ENCODE results near the gene CCAR1.
"Not testable (repeated sequence)": the region's sequence is repeated elsewhere in the genome, so short reads cannot be mapped to it uniquely, and the experiment has no call there.

CCAR1 gene, protein sequence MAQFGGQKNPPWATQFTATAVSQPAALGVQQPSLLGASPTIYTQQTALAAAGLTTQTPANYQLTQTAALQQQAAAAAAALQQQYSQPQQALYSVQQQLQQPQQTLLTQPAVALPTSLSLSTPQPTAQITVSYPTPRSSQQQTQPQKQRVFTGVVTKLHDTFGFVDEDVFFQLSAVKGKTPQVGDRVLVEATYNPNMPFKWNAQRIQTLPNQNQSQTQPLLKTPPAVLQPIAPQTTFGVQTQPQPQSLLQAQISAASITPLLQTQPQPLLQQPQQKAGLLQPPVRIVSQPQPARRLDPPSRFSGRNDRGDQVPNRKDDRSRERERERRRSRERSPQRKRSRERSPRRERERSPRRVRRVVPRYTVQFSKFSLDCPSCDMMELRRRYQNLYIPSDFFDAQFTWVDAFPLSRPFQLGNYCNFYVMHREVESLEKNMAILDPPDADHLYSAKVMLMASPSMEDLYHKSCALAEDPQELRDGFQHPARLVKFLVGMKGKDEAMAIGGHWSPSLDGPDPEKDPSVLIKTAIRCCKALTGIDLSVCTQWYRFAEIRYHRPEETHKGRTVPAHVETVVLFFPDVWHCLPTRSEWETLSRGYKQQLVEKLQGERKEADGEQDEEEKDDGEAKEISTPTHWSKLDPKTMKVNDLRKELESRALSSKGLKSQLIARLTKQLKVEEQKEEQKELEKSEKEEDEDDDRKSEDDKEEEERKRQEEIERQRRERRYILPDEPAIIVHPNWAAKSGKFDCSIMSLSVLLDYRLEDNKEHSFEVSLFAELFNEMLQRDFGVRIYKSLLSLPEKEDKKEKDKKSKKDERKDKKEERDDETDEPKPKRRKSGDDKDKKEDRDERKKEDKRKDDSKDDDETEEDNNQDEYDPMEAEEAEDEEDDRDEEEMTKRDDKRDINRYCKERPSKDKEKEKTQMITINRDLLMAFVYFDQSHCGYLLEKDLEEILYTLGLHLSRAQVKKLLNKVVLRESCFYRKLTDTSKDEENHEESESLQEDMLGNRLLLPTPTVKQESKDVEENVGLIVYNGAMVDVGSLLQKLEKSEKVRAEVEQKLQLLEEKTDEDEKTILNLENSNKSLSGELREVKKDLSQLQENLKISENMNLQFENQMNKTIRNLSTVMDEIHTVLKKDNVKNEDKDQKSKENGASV

DNA sequence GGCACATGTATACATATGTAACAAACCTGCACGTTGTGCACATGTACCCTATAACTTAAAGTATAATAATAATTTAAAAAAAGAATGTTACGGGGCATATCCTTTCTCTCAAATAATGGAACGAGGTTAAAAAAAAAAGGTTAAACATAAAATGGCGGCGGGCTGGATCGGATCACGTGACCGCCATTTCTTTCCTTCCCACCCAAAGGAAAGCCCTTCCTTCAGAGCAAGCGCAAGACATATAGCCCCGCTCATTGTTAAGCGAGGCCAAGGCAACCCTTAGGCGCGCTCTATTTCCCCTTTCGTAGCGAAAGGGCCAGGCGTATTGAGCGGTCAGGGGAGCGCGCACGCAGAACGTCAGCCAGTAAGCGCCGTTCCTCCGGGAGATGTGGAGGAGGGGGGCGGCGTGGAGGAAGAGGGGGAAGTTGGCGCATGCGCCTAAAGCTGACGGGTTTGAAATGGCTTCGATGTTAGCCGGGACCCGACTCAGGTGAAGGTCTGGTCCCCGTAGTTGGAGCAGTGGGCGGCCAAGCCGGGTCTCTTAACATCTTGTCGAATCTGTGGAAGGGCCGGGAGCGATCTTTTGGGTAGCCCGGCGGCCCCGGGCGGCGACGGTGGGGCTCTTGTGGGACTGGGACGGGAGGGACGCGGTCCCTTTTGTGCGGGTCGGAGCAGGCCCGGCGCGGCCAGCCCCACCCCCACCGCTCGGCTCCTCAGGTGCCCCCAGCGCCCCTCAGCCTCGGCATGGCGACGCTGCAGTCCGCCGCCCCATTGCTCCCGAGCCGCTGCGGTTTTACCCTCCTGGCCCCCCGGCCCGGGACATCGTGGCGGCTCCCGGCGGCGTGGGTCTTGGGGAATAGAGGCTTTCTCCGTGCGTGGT, at the start of gene CCAR1:
Gene CCAR1 (plus strand): TSS at position 447 of the 880 bp plus-strand sequence. CDS start 1,266 bp downstream, outside the sequence.
- peak; percentile 99 for DNase-seq

DNA sequence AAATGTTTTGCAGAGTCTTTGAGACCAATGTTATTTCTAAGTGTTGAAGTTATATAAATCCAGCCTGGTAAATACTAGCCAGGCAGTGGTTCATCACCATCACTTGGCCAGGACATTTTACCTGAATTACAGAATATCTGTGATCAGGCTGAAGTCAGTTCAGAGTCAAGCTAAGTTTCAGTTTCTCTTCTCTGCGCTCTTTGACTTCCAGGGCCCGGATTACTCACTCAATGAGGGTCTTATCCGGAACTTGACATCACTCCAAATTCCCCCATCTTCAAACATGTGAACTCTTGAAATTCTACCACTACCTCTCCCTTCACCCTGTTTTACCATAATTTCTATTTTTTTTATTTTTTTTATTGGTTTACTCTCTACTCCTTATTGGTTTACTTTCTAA, 36.6 kb upstream of the CCAR1 start:
- DNase-seq, result no peak

DNA sequence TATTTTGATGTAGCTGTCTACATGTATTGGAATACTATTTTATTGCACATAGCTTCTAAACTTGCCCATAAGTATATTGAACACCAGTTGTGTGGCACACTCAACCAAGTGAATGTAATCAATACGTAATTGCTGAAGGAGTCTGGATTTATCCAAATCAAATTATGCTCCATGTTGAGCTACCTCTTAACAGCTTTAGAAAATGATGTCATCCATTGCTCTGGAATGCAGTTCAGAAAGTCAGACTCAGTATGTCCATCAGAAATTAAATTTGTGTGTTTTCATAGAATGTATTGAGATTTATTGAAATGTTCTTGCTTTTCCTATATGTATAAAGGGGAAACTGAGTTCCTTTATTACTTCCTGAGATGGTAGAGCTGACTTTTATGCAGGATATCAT, 25.0 kb upstream of the CCAR1 start:
- DNase-seq, result no peak

DNA sequence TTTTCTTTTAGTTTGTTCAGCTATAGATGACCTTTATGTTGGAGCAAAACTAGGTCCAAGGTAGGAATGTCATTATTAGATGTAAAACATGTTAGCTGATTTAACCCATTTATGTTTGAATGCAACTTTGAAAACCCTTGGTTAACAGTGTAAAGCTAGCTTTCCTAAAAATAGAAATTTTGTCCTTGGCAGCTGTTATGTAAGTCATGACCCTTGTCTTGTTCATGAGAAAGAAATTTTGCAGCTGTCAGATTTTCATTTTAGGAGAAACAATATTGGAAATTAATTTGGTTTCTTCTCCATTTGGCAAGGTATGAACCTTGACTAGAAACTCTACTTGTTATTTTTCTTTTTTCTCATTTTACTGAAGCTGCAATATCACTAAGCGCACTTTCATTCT, 23.9 kb upstream of the CCAR1 start:
- DNase-seq, result no peak

DNA sequence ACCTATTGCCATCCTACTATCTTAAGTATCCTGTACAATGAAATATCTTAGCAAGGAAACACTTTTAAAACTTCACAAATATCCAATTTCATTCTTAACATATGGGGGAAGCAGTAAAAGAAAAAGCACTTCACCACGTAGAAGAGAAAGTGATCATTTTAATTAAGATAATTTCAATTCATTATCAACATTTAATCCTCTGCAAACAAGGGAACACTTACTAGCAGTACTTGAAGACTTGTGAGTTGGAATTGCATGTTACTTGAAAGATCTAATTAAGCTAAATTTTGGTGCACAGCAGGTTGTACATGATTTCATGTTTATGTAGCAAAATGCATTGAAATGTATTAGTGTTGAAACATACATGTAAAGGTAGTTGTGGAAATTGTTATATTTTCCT, 20.8 kb upstream of the CCAR1 start:
- peak; percentile 26 for DNase-seq

DNA sequence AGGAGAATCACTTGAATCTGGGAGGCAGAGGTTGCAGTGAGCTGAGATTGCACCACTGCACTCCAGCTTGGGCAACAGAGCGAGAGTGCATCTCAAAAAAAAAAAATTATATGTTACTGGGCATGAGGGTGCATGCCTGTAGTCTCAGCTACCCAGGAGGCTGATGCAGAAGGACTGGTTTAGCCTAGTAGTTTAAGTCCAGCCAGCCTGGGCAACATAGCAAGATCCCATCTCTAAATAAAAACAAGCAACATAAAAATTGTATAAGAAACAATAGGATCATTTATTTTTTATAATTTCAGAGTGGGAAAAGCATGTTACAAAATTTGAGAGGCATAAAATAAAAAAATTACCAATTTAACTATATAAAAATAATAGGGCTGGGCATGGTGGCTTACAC, 15.5 kb upstream of the CCAR1 start:
- no peak for DNase-seq

DNA sequence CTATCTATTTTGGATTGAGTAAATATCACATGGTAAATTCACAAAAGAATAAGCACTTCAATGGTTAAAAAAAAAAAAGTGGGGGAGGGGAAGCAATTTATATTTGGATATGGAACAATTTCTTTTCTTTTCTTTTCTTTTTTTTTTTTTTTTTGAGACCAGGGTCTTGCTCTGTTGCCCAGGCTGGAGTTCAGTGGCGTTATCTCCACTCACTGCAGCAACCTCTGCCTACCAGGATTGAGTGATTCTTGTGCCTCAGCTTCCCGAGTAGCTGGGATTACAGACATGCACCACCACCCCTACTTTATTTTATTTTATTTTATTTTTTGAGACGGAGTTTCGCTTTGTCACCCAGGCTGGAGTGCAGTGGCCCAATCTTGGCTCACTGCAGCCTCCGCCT, 12.1 kb upstream of the CCAR1 start:
- DNase-seq, result not testable (repeated sequence)

DNA sequence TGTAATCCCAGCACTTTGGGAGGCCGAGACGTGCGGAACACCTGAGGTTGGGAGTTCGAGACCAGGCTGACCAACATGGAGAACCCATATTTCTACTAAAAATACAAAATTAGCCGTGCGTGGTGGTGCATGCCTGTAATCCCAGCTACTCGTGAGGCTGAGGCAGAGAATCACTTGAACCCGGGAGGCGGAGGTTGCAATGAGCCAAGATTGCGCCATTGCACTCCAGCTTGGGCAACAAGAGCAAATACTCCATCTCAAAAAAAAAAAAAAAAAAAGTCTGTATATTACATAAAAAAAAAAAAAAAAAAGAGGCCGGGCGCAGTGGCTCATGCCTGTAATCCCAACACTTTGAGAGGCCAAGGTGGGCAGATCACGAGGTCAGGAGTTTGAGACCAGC, 8.0 kb upstream of the CCAR1 start:
- not testable (repeated sequence) for DNase-seq

DNA sequence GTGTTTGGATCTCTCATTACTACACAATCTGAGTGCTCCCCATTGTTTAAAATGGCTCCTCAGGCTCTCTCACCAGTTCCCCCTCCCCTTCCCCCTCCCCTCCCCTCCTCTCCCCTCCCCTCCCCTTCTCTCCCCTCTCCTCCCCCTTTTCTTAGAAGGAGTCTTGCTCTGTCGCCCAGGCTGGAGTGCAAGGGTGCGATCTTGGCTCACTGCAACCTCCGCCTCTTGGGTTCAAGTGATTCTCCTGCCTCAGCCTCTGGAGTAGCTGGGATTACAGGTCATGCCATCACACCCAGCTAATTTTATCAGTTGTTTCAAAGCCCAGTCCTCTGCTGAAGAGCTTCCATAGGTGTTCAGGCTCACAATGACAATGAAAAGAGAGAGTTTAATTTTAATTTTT, 3.6 kb upstream of the CCAR1 start:
- no peak for DNase-seq

DNA sequence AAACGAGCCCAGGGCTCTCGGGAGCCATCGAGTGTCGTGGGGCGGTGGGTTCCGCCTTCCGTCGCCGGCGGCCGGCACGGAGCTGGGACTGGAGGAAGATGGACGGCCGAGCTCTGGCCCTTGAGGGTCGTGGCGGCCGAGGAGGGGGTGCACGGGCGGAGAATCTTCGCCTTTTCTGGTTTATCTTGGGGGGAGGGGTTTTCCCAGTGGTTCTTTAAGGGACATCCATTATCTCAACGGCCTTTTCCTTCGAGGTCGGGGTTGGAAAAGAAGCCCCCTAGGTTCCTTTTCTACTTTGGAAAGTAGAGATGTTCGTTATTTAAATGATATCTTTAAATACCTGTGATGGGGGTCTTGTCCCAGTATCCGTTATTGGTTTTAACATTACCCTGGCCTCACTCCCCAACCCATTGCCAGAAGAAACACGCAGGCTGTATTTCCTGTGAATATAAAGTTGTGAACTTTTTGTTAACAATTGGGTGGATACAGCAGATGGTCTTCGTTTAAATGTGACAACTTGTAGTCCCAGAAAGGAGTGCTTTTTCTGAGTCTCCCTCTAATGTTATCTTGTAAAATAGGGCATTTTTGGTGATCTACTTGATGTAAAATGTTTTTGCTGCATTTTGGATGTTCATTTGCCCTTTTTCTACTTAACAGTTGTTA, 765 bp downstream of the CCAR1 start:
- peak; percentile 59 for DNase-seq

DNA sequence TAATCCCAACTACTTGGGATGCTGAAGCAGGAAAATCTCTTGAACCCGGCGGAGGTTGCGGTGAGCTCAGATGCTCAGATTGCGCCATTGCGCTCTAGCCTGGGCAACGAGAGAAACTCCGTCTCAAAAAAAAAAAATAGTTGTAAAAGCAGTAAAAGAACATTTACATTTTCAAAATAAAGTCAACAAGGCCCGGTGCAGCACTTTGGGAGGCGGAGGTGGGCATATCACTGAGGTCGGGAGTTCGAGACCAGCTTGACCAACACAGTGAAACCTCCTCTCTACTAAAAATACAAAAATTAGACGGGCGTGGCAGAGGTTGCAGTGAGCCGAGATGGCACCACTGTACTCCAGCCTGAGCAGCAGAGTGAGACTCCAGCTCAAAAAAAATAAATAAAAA, 4.0 kb downstream of the CCAR1 start:
- DNase-seq, result no peak

DNA sequence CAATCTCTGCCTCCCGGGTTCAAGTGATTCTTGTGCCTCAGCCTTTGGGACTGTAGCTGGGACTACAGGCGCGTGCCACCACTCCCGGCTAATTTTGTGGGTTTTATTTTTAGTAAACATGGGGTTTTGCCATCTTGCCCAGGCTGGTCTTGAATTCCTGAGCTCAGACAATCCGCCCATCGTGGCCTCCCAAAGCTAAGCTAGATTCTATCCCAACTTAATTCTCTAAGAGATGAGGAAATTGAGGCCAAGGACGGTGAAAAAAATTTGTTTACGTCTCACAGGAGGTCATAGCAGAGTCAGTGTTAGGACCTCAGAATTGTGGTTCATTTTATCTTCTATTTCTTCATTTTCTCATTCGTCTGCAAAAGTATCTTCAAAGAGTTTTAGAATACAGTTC, 6.1 kb downstream of the CCAR1 start:
- DNase-seq, result no peak

DNA sequence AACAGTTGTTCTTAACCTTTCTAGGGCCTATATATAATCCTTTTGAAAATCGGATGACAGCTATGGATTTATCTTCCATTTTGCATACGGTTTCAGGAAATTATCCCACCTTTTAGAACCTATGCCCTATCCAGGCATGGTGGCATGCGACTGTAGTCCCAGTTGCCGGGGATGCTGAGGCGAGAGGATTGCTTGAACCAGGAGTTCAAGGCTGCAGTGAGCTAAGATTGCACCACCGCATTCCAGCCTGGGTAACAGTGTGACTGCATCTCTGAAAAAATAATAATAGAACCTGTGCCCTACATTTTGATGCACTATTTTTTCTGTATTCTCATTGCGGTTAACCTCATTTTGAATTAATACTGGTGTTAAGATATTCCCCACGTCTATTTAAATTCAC, 11.6 kb downstream of the CCAR1 start:
- no peak for DNase-seq

DNA sequence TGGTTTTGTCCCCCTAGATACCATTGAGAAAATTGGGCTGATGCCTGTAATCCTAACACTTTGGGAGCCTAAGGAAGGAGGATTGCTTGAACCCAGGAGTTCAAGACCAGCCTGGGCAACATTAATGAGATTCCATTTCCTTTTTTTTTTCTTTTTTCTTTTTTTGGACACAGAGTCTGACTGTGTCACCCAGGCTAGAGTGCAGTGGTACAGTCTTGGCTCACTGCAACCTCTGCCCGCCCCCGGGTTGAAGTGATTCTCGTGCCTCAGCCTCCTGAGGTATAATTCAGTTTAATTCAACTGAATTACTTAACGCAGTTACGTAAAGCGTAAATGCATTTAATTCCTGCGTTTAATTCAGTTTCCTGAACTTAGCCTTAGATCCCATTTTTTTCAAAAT, 13.3 kb downstream of the CCAR1 start:
- no peak for DNase-seq

DNA sequence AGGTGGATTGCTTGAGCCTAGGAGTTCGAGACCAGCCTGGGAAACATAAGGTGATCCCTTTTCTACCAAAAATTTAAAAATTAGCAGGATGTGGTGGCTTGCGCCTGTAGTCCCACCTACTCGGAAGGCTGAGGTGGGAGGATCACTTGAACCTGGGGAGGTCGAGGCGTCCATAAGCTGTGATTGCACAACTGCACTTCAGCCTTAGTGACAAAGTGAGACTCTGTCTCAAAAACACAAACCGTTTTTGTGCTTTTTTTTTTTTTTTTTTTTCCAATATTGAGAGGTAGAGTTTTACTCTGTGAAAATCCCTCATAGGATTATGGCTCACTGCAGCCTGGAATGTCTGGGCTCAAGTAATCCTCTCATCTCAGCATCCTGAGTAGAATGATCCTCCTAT, 14.1 kb downstream of the CCAR1 start:
- no peak for DNase-seq

DNA sequence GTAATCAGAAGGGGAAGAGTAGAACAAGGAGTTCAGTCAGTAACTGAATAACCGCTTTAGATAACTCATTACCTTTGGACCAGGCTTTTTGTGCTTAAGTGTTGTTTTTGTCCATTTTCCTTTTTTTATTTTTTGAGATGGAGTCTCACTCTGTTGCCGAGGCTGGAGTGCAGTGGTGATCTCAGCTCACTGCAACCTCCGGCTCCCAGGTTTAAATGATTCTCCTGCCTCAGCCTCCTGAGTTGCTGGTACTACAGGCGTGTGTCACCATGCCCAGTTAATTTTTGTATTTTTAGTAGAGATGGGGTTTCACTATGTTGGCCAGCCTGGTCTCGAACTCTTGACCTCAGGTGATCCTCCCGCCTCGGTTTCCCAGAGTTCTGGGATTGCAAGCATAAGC, 14.7 kb downstream of the CCAR1 start:
- not testable (repeated sequence) for DNase-seq

DNA sequence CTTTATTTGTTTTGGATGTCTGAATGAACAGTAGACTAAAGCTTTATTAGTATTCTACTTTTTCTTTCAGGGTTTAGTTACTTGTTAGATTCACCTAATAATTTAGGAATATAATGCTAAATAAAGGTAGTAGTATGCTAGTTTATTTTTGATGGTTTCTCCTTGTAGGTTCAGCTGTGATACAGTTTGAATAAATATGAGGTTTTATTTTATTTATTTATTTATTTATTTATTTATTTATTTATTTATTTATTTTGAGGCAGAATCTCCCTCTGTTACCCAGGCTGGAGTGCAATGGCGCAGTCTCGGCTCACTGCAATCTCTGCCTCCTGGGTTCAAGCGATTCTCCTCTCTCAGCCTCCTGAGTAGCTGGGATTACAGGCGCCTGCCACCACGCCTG, 19.6 kb downstream of the CCAR1 start:
- DNase-seq, result not testable (repeated sequence)

DNA sequence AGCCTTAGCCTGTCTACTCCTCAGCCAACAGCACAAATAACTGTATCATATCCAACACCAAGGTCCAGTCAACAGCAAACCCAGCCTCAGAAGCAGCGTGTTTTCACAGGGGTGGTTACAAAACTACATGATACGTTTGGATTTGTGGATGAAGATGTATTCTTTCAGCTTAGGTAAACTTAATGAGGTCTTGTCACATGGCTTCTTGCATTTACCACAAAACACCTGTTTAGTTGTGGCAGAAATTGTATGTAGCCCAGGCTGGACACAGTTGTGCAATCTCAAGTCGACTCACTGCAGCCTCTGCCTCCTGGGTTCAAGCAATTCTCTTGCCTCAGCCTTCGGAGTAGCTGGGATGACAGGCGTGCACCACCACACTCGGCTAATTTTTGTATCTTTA, 21.4 kb downstream of the CCAR1 start:
- DNase-seq, result no peak

DNA sequence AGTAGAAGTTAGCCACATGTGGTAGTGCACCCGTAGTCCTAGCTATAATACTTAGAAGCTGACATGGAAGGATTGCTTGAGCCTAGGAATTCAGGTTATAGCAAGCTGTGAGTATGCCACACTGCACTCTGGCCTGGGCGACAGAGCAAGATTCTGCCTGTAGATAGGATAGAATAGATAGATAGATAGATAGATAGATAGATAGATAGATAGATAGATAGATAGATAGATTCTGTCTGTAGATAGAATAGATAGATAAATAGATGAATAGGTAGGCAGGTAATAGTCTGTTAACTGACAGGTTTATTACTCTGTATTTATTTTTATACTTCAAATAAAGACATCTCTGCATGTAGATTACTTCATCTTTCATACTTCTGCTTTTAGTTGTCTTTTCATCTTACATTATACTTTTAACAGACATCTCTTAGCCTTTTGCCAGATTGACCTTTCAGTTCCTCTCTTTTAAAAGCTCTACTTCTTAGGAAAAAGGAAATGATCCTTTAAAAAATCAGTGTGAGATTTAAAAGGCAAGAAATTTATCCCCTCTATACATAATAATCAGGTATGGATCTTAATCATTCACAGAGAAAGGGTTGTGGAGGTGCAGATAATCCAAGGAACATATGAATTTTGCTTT, 31.8 kb downstream of the CCAR1 start:
- no peak for DNase-seq

DNA sequence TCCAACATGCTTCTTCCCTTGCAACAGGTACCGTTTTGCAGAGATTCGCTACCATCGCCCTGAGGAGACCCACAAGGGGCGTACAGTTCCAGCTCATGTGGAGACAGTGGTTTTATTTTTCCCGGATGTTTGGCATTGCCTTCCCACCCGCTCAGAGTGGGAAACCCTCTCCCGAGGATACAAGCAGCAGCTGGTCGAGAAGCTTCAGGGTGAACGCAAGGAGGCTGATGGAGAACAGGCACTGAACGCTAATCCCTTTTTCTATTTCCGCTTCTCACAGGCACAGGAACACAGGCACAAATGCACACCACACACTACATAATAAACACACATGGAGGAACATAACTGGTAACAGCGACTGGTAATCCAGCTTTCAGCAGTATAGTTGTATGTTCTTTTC, 35.2 kb downstream of the CCAR1 start:
- no peak for DNase-seq

DNA sequence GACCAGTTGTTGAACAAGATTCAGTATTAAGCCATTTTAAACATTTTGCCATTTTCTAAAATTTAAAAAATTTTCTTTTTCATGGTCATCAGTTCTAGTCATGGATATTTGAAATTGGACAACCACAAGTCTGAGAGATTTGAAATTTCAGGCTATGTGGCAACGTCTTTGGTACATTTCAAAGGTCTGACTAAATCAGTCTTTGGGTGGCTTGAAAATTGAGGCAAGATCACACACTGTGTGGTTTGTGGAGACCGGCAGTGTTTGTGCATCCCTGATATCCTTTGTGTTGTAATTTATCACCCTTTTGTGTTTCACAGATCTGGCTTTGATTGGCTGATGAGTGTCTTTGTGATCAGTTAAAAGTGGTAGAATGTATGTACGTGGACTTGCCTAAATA, 35.7 kb downstream of the CCAR1 start:
- no peak for DNase-seq

Data from OCI-M1 (cell line).